DMS53 treated with DMSO at 0.1 percent for 48 hours (cell line): ENCODE results near the gene IL27RA.
"Not testable (repeated sequence)": the region's sequence is repeated elsewhere in the genome, so short reads cannot be mapped to it uniquely, and the experiment has no call there.

Experiments
- DNase-seq: peaks from one replicate; lab custom pipeline; 2025; ENCODE audit not compliant: unreplicated experiment; lab: John Stamatoyannopoulos, UW

IL27RA gene

DNA sequence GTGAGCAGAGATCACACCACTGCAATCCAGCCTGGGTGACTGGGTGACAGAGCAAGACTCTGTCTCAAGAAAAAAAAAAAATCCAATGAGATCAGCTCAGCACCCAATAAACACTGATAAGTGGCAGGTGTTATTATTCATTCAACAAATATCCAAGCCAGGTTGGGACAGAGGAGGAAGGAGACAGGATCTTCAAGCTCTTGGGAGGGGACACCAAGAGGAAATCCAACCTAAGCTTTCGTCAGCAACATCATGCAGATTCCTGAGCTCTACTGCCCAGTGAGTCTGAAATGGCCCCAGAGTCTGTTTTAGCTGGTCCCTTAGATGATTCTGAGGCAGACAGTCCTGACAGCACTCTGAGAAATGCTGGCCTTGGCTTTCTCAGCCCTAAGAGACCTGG, 33.1 kb upstream of the IL27RA start:
- DNase-seq = no peak

DNA sequence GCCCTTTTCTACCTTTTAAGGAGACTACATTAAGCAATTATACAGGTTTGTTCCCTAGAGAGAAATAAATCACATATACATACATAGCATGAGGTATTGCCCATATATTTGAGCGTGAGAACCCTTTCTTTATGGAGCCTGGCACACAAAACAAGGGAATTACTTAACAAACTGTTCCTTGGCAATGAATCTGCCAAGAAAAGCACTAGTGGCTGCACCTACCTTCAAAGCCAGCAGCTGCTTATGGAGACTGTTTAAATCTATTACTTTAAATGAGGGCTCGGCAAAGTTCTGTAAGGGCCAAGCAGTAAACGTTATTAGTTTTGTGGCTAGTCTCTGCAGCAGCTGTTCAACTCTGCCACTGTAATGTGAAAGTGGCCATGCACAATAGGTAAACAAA, 32.5 kb upstream of the IL27RA start:
- DNase-seq = no peak

- DNase-seq = no peak
Observed at GRCh38 chr19:14000691-14001375, 30.7 kb upstream of the IL27RA start.

DNA sequence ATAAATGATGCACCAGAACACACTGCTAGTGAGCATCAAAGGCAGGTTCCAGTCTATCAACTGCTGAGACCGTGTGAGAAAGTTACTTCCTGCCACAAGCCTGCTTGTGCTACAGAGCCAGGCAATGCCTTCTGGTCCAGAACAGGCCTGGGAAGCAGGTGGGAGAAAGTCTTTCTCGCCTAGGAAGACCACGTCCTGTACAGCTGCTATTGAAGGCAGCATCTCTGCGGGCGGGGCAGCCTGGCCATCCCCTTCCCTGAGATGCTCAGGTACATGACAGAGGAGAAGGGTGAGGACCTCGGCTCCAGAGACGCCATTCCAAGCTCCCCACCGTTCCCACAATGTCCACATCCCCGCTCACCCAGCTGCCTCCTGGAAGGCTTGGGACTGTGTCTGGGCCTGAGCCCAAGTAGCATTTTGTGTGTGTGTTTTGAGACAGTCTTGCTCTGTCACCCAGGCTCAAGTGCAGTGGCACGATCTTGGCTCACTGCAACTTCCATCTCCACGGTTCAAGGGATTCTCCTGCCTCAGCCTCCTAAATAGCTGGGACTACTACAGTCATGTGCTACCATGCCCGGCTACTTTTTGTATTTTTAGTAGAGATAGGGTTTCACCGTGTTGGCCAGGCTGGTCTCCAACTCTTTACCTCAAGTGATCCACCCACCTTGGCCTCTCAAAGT, 28.9 kb upstream of the IL27RA start:
- no peak for DNase-seq

GRCh38 chr19:14003251-14004055, 28.1 kb upstream of the IL27RA start:
- no peak for DNase-seq

- no peak for DNase-seq
Observed at GRCh38 chr19:14004619-14005348, 26.8 kb upstream of the IL27RA start.

- DNase-seq = peak; percentile 13
Observed at GRCh38 chr19:14005349-14006084, 26.0 kb upstream of the IL27RA start.

DNA sequence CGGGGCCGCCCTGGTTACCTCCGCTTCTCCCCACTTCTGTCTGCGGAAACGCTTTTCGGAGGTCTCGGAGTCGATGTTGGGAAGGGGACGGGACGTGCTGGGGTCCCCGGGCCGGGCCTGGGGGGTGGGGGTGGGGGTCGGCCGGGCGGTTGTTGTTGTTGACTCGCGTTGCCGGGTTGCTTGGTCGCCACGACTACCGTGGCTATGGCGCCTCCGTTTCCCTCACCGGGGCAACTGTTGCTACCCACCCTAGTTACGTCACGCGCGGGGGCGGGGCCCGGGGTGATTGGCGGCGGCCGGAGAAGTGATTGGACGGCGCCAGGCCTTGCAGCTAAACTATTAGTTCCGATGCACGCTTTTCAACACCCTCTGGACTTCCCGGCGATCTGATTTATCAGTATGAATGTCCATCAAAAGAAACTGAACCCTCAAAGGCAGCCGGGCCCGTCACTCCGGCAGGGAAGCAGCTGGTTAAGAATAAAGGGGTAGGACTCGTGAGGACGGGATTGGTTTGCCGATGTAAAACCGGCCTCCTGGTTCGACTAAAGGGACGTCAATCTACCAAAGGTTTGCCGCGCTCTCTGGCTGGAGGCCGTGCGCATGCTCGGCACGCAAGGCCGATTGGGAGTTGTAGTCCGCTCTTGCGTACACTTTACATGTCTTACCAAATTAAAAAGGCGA, 25.3 kb upstream of the IL27RA start, which contains the start of gene RFX1:
TSS of gene RFX1 (minus strand) at position 236 of the 681 bp plus-strand sequence. CDS start 12,477 bp downstream, outside the sequence.
- peak; percentile 96 for DNase-seq

GRCh38 chr19:14006766-14007562, 24.6 kb upstream of the IL27RA start:
- DNase-seq = peak; percentile 41

DNA sequence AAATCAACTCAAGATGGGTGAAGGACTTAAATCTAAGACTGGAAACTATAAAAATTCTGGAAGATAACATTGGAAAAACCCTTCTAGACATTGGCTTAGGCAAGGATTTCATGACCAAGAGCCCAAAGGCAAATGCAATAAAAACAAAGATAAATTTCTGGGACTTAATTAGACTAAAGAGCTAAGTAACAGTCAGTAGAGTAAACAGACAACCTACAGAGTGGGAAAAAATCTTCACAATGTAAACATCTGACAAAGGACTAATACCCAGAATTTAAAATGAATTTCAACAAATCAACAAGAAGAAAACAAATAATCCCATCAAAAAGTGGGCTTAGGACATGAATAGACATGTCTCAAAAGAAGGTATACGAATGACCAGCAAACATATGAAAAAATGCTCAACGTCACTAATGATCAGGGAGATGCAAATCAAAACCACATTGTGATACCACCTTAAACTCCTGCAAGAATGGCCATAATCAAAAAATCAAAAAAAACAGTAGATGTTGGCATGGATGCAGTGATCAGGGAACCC, 19.1 kb upstream of the IL27RA start:
- DNase-seq = no peak

GRCh38 chr19:14015524-14016035, 16.0 kb upstream of the IL27RA start:
- DNase-seq = no peak

- no peak for DNase-seq
Observed at GRCh38 chr19:14019100-14019499, 12.5 kb upstream of the IL27RA start.

- DNase-seq = not testable (repeated sequence)
Observed at GRCh38 chr19:14019739-14020138, 11.8 kb upstream of the IL27RA start.

GRCh38 chr19:14021474-14021873, 10.1 kb upstream of the IL27RA start:
- DNase-seq = no peak

DNA sequence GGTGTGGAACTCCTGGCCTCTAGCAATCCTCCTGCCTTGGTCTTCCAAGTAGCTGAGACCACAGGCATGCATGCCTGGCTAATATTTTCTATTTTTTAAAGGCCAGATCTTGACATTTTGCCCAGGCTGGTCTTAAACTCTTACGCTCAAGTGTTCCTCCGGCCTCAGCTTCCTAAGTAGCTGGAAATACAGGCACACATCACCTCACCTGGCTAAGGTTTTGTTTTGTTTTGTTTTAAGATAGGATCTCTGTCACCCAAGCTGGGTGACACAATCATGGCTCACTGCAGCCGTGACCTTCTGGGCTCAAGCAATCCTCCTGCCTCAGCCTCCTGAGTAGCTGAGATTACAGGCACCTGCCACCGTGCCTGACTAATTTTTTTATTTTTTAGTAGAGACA, 9.1 kb upstream of the IL27RA start:
- DNase-seq = no peak

- DNase-seq = peak; percentile 56
Observed at GRCh38 chr19:14023404-14024235, 7.9 kb upstream of the IL27RA start.

DNA sequence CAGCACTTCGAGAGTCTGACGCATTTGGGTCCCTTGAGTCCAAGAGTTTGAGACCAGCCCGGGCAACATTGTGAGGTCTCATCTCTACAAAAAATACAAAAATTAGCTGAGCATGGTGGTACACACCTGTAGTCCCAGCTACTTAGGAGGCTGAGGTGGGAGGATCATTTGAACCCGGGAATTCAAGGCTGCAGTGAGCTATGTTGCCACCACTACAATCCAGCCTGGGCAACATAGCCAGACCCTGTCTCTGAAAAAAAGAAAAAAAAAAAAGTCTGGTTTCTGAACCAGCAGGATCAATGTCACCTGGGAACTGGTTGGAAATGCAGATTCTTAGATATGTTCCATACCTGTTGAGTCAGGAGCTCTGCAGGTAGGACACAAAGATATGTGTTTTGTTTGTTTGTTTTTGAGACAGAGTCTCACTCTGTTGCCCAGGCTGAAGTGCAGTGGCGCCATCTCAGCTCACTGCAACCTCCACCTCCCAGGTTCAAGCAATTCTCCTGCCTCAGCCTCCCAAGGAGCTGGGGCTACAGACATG, 4.8 kb upstream of the IL27RA start:
- not testable (repeated sequence) for DNase-seq
